Tibial artery (tissue), 4 donors: ENCODE data around the gene HMCN2.

Source experiments
- DNase-seq, 2 donors: peaks; one replicate each; pipeline ENCODE4 v3.0.0-alpha.2; 2019
- H3K27ac ChIP-seq, 2 donors: fragments of 200-600 bp; sonication (generic) in 1 of 2; 1 replicate in 1 of 2; 2 replicates in 1 of 2; pipeline ENCODE4 v1.5.1; 2018 to 2019; ENCODE audit warnings: mild to moderate bottlenecking in 1 of 2
- H3K27me3 ChIP-seq, 2 donors: fragments of 200-600 bp; sonication (generic) in 1 of 2; one replicate each; pipeline versions ENCODE4 v1.5.1 to v1.6.0; 2016 to 2019
- H3K36me3 ChIP-seq, 3 donors: fragments of 200-600 bp; sonication (generic) in 2 of 3; one replicate each; pipeline ENCODE4 v1.5.1; 2016 to 2019; ENCODE audit warnings: mild to moderate bottlenecking in 2 of 3
- H3K4me1 ChIP-seq, 4 donors: fragments of 200-600 bp; sonication (generic) in 2 of 4; 1 replicate in 3 of 4; 2 replicates in 1 of 4; pipeline ENCODE4 v1.5.1; 2016 to 2019
- H3K4me3 ChIP-seq, 2 donors: fragments of 200-600 bp; sonication (generic) in 1 of 2; 1 replicate in 1 of 2; 2 replicates in 1 of 2; pipeline ENCODE4 v1.5.1; 2018 to 2019; ENCODE audit warnings: mild to moderate bottlenecking in 2 of 2
- H3K9me3 ChIP-seq, 3 donors: fragments of 200-600 bp; sonication (generic) in 1 of 3; one replicate each; pipeline ENCODE4 v1.5.1; 2016 to 2019
- CTCF ChIP-seq, 2 experiments: fragments of 200-600 bp in 1 of 2; fragments of 450-650 bp in 1 of 2; IDR thresholded peaks; one replicate each; pipeline ENCODE4 v1.5.1; 2017 to 2019; ENCODE audit warnings: antibody characterized with exemption in 2 of 2, mild to moderate bottlenecking in 1 of 2, moderate library complexity in 1 of 2
- intact Hi-C: fragments of 100-400 bp; cut with DNase I; formaldehyde crosslinking; loops from one replicate; pipeline ENCODE4 v1.15.0; 2023; ENCODE audit warnings: low total_unique reads

HMCN2 gene

GRCh38 chr9:130283539-130284248, 18.1 kb downstream of the HMCN2 start:
- Histone ChIP-seq H3K9me3 (no peaks in the 10 kb centered on the region), H3K27me3 (peaks cover 0 to 30% of the 10 kb centered on the region in 2 donors), H3K4me1 (peaks cover 0 to 15% (median 4%) of the 10 kb centered on the region in 4 donors), H3K36me3 (no peaks in the 10 kb centered on the region), H3K27ac (no peak overlapping the region), H3K4me3 (no peak overlapping the region)
- intact Hi-C loops: no loop called here
- TF ChIP-seq CTCF (IDR thresholded peaks at IDR 0.05): no peak
- DNase-seq: no peak

- DNase-seq: no peak
- Histone ChIP-seq H3K9me3 (no peaks in the 10 kb centered on the region), H3K36me3 (no peaks in the 10 kb centered on the region), H3K27me3 (peaks cover 0 to 35% of the 10 kb centered on the region in 2 donors), H3K4me1 (peaks cover 0 to 15% (median 4%) of the 10 kb centered on the region in 4 donors), H3K4me3 (no peak overlapping the region), H3K27ac (no peak overlapping the region)
- no peak for TF ChIP-seq CTCF (IDR thresholded peaks at IDR 0.05)
- intact Hi-C loops: no loop called here
These were observed 18.7 kb downstream of the HMCN2 start for GRCh38 chr9:130284249-130284625.

- no peak for DNase-seq
- peaks cover 0 to 40% of the 10 kb centered on the region in 2 donors for H3K27me3 ChIP-seq
- intact Hi-C loops: no loop called here
- H3K4me3 ChIP-seq: no peak overlapping the region
- H3K4me1 ChIP-seq: peaks cover 0 to 15% (median 5%) of the 10 kb centered on the region in 4 donors
- no peak overlapping the region for H3K27ac ChIP-seq
- no peak for TF ChIP-seq CTCF (IDR thresholded peaks at IDR 0.05)
- no peaks in the 10 kb centered on the region for H3K9me3 ChIP-seq
- H3K36me3 ChIP-seq: no peaks in the 10 kb centered on the region
These were observed 19.1 kb downstream of the HMCN2 start for GRCh38 chr9:130284690-130285089.

GRCh38 chr9:130285271-130285670, 19.7 kb downstream of the HMCN2 start:
- no peak overlapping the region for H3K27ac ChIP-seq

GRCh38 chr9:130286072-130286770, 20.7 kb downstream of the HMCN2 start:
- no peaks in the 10 kb centered on the region for H3K36me3 ChIP-seq
- H3K27ac ChIP-seq: no peak overlapping the region
- DNase-seq: no peak
- H3K4me3 ChIP-seq: no peak overlapping the region
- no peaks in the 10 kb centered on the region for H3K9me3 ChIP-seq
- H3K4me1 ChIP-seq: peaks cover 0 to 23% (median 5%) of the 10 kb centered on the region in 4 donors
- intact Hi-C loops: no loop called here
- no peak for TF ChIP-seq CTCF (IDR thresholded peaks at IDR 0.05)
- peaks cover 0 to 51% of the 10 kb centered on the region in 2 donors for H3K27me3 ChIP-seq

More at GRCh38 chr9:130285271-130285670, 19.7 kb downstream of the HMCN2 start:
- H3K4me3 ChIP-seq: no peak overlapping the region
- DNase-seq: no peak
- H3K27me3 ChIP-seq: peaks cover 0 to 45% of the 10 kb centered on the region in 2 donors
- no peaks in the 10 kb centered on the region for H3K36me3 ChIP-seq
- intact Hi-C loops: no loop called here
- TF ChIP-seq CTCF (IDR thresholded peaks at IDR 0.05): no peak
- no peaks in the 10 kb centered on the region for H3K9me3 ChIP-seq
- peaks cover 0 to 16% (median 5%) of the 10 kb centered on the region in 4 donors for H3K4me1 ChIP-seq
